ENCODE data around the gene HCAR3.

HCAR3 gene

DNA sequence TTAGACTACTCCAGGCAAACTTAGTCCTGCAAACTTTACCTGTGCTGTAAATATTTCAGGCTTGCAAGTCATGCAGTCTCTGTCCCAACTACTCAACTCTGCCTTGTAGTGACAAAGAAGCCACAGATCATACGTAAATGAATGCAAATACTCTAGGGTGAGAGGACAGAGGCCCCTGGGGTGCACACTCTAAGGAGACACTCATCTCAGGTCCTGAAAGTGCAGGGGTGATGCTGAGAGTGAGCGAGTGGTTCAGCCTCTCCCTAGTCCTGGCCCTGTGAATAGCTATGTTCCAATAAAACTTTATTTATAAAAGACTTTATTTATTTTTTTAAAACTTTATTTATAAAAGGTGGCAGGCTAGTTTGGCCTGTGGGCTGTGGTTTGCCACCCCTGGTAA, 48.3 kb downstream of the HCAR3 start:
- no peak for DNase-seq (ENCODE audit: low read depth)

DNA sequence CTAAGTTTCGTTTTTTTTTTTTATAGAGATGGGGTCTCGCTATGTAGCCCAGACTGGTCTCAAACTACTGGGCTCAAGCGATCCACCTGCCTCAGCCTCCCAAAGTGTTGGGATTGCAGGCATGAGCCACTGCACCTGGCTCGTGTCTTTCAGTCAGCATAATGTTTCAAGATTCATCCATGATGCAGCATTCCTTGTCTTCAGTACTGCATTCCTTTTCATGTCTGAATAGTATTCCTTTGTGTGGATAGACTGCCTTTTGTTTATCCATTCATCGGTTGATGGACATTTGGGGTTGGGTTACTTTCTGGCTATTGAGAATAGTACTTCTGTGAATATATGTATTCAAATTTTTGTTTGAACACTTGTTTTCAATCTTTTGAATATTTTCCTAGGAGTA, 50.9 kb downstream of the HCAR3 start:
- DNase-seq (ENCODE audit: low read depth): no peak

DNA sequence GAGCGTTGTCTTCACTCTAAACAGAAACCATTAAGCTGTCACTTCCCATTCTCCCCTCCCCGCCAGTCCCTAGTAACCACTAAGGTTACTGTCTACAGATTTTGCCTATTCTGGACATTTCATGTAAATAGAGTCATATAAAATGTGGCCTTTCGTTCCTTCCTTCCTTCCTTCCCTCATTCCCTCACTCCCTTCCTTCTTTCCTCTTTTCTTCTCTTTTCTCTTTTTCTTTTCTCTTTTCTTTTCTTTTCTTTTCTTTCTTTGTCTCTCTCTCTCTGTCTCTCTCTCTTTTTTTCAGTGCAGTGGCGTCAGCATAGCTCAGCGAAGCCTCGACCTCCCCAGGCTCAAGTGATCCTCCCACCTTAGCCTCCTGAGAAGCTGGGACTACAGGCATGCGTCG, 51.3 kb downstream of the HCAR3 start:
- DNase-seq (ENCODE audit: low read depth): no peak

Data from activated T-cell treated with anti-CD3 and anti-CD28 coated beads for 48 hours (primary cell).